Endothelial cell of umbilical vein (primary cell): ENCODE measurements around the gene CAPN2. TPM values are rescaled to one million over a fixed set of nuclear protein-coding genes. Genes with fewer than 3 reads are reported as not detected.

Experiments
- BruUV-seq: library from RNA; stranded (reverse); fragments of 400-500 nt; replicated peaks from 2 replicates; lab custom pipeline; 2021; lab: Mats Ljungman, UMichigan
- CTCF ChIA-PET: fragments of 300-600, 350-600 bp; sonication (Branson Sonifier 250); formaldehyde crosslinking; loops from one replicate; lab custom pipeline; 2021; ENCODE audit warnings: antibody characterized with exemption, inconsistent platforms; lab: Charles Lee
- POLR2A ChIA-PET: fragments of 300-600, 350-600 bp; sonication (Branson Sonifier 250); formaldehyde crosslinking; loops from one replicate; lab custom pipeline; 2021; ENCODE audit warnings: antibody characterized with exemption, inconsistent platforms; lab: Charles Lee
- DNase-seq: peaks from one replicate; pipeline ENCODE4 v3.0.0-alpha.2; 2011; ENCODE audit warnings: low read depth, low spot score
- FAIRE-seq: peaks from 2 replicates; lab custom pipeline; 2011; peaks lifted over from hg19 to GRCh38; lab: Jason Lieb, UNC
- H2AFZ ChIP-seq: 2 replicates; pipeline ENCODE4 v1.6.0; 2012; ENCODE audit warnings: low read depth, low read length, control low read depth, inconsistent platforms
- H3K27ac ChIP-seq: 2 replicates; pipeline ENCODE4 v1.5.1; 2011; ENCODE audit warnings: low read depth, mild to moderate bottlenecking, control low read depth, low read length, moderate library complexity; ENCODE audit not compliant: insufficient read depth
- H3K27me3 ChIP-seq, 2 experiments: 2 replicates each; pipeline versions ENCODE4 v1.6.0 to v1.6.1; 2011; ENCODE audit warnings: low read length in 2 of 2, mixed read lengths in 1 of 2; ENCODE audit not compliant: control insufficient read depth in 2 of 2, insufficient read depth in 2 of 2
- H3K36me3 ChIP-seq, 2 experiments: 2 replicates in 1 of 2; 3 replicates in 1 of 2; pipeline ENCODE4 v1.5.1; 2011; ENCODE audit warnings: low read length in 2 of 2, mild to moderate bottlenecking in 1 of 2, moderate library complexity in 1 of 2; ENCODE audit not compliant: control insufficient read depth in 2 of 2, insufficient read depth in 2 of 2; ENCODE audit errors: extremely low read depth in 1 of 2
- H3K4me1 ChIP-seq: 3 replicates; pipeline ENCODE4 v1.5.1; 2011; ENCODE audit warnings: mild to moderate bottlenecking, low read length; ENCODE audit not compliant: control insufficient read depth, insufficient read depth; ENCODE audit errors: extremely low read depth
- H3K4me2 ChIP-seq: 2 replicates; pipeline ENCODE4 v1.6.1; 2011; ENCODE audit warnings: low read length, control low read depth, mixed read lengths; ENCODE audit not compliant: insufficient read depth
- H3K4me3 ChIP-seq, 3 experiments: fragments of 200-600 bp in 1 of 3; sonication (generic), shearing (Covaris generic) in 1 of 3; replicated peaks in 1 of 3; 2 replicates each; pipeline ENCODE4 v1.5.1; 2011 to 2016; ENCODE audit warnings: control low read depth in 3 of 3, low read length in 3 of 3, mild to moderate bottlenecking in 2 of 3, inconsistent platforms in 1 of 3, low read depth in 1 of 3, moderate library complexity in 1 of 3; ENCODE audit not compliant: insufficient read depth in 1 of 3
- H3K79me2 ChIP-seq: 2 replicates; pipeline ENCODE4 v1.6.0; 2012; ENCODE audit warnings: low read length, inconsistent platforms; ENCODE audit not compliant: control insufficient read depth, insufficient read depth
- H3K9ac ChIP-seq: replicated peaks from 2 replicates; pipeline ENCODE3; 2011; ENCODE audit warnings: low read length, control low read depth; ENCODE audit not compliant: insufficient read depth; ENCODE audit errors: extremely low read depth
- H3K9me1 ChIP-seq: replicated peaks from 3 replicates; pipeline ENCODE4 v1.6.0; 2011; ENCODE audit warnings: mild to moderate bottlenecking, low read length; ENCODE audit not compliant: control insufficient read depth, insufficient read depth; ENCODE audit errors: extremely low read depth
- H3K9me3 ChIP-seq: replicated peaks from 2 replicates; pipeline ENCODE4 v1.5.1; 2012; ENCODE audit warnings: low read length, inconsistent platforms; ENCODE audit not compliant: control insufficient read depth, insufficient read depth
- H4K20me1 ChIP-seq: replicated peaks from 2 replicates; pipeline ENCODE3; 2011; ENCODE audit warnings: mild to moderate bottlenecking, low read length; ENCODE audit not compliant: control insufficient read depth, insufficient read depth; ENCODE audit errors: extremely low read depth
- FOS ChIP-seq: IDR thresholded peaks from 2 replicates; pipeline ENCODE4 v1.6.1; 2011; ENCODE audit warnings: mild to moderate bottlenecking, low read length, moderate library complexity, borderline replicate concordance; ENCODE audit not compliant: insufficient read depth
- JUN ChIP-seq: IDR thresholded peaks from 2 replicates; pipeline ENCODE4 v1.6.1; 2011; ENCODE audit warnings: borderline replicate concordance, low read depth; ENCODE audit not compliant: insufficient read length, insufficient read depth
- POLR2A ChIP-seq: IDR thresholded peaks from 2 replicates; pipeline ENCODE4 v1.6.1; 2012; ENCODE audit warnings: low read depth, mild to moderate bottlenecking, control low read depth, low read length
- POLR2AphosphoS5 ChIP-seq: IDR thresholded peaks from 2 replicates; pipeline ENCODE4 v1.6.1; 2012; ENCODE audit warnings: low read depth, mild to moderate bottlenecking, control low read depth, low read length, moderate library complexity; ENCODE audit not compliant: insufficient read depth
- dilution Hi-C: fragments of 300-500 bp; cut with MboI; formaldehyde crosslinking; loops from one replicate; pipeline ENCODE4 v1.15.0; 2019; ENCODE audit warnings: low sequenced_read_pairs; ENCODE audit not compliant: extremely low pct_ligation_motif_present
- intact Hi-C: fragments of 100-400 bp; cut with micrococcal nuclease; formaldehyde crosslinking; loops from one replicate; pipeline ENCODE4 v1.10.0; 2022
- polyA plus RNA-seq, 4 experiments: library from polyadenylated mRNA; depleted of rRNA in 3 of 4; stranded (reverse) in 3 of 4; unstranded in 1 of 4; fragments of >200 nt; gene quantifications; 2 replicates each; pipeline versions ENCODE4 v1.2.1 to v1.2.3, GENCODE V29; 2011 to 2012; ENCODE audit warnings: missing spikeins in 1 of 4
- total RNA-seq: library from RNA; stranded (reverse); gene quantifications from 2 replicates; pipeline ENCODE4 v1.2.3, GENCODE V29; 2021
- TF ChIP-seq, protein P1 (sequence below), 2 donors: IDR thresholded peaks; 1 replicate in 1 of 2; 2 replicates in 1 of 2; pipeline ENCODE4 v1.5.1; 2011; ENCODE audit warnings: low read length in 2 of 2, mild to moderate bottlenecking in 2 of 2, moderate library complexity in 2 of 2, control low read depth in 1 of 2, inconsistent platforms in 1 of 2, low read depth in 1 of 2; ENCODE audit not compliant: insufficient read depth in 1 of 2; ENCODE audit errors: extremely low read depth in 1 of 2
- TF ChIP-seq, protein P2 (sequence below): IDR thresholded peaks from 2 replicates; pipeline ENCODE4 v1.6.1; 2011; ENCODE audit not compliant: insufficient read depth, insufficient read length

The CAPN2 gene
- total and polyA plus RNA-seq, 2 donors (not counting 3 experiments of a cell fraction or from before 2014, with no cell fraction given), result 110 to 420 TPM

- Histone ChIP-seq H3K9me3 (no peaks in the 10 kb centered on the region), H3K9me1 (no peaks in the 10 kb centered on the region), H2AFZ (no peak overlapping the region), H3K27ac (no peak overlapping the region), H4K20me1 (no peaks in the 10 kb centered on the region), H3K27me3 (no peaks in the 10 kb centered on the region), H3K4me2 (no peak overlapping the region), H3K79me2 (no peaks in the 10 kb centered on the region), H3K36me3 (peaks cover 5 to 7% of the 10 kb centered on the region in 2 experiments), H3K4me1 (peaks cover 5% of the 10 kb centered on the region), H3K4me3 (no peak overlapping the region), H3K9ac (no peak overlapping the region)
- CTCF ChIA-PET, result interaction anchor here (1.3 kb wide), 1 partner anchor 15 kb away, joined by 3 read pairs; no protein-coding TSS in a partner anchor
- POLR2A ChIA-PET, result no interaction called here
- FAIRE-seq (no peak), DNase-seq (peak; percentile 36)
- no TSS peak for BruUV-seq
- intact Hi-C loops (no loop called here), dilution Hi-C loops (no loop called here)
- TF ChIP-seq FOS, result no peak
- TF ChIP-seq, protein P1, sequence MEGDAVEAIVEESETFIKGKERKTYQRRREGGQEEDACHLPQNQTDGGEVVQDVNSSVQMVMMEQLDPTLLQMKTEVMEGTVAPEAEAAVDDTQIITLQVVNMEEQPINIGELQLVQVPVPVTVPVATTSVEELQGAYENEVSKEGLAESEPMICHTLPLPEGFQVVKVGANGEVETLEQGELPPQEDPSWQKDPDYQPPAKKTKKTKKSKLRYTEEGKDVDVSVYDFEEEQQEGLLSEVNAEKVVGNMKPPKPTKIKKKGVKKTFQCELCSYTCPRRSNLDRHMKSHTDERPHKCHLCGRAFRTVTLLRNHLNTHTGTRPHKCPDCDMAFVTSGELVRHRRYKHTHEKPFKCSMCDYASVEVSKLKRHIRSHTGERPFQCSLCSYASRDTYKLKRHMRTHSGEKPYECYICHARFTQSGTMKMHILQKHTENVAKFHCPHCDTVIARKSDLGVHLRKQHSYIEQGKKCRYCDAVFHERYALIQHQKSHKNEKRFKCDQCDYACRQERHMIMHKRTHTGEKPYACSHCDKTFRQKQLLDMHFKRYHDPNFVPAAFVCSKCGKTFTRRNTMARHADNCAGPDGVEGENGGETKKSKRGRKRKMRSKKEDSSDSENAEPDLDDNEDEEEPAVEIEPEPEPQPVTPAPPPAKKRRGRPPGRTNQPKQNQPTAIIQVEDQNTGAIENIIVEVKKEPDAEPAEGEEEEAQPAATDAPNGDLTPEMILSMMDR (IDR thresholded peaks at IDR 0.05; ENCODE audit: extremely low read depth in 1 of 2, insufficient read depth in 1 of 2, low read depth in 1 of 2, low read length in 2 of 2), result no peak
- TF ChIP-seq, protein P2, sequence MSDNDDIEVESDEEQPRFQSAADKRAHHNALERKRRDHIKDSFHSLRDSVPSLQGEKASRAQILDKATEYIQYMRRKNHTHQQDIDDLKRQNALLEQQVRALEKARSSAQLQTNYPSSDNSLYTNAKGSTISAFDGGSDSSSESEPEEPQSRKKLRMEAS, result no peak
Measured at GRCh38 chr1:223785808-223786207, 73.5 kb downstream of the CAPN2 start.

- Histone ChIP-seq H3K4me1 (peaks cover 5% of the 10 kb centered on the region), H3K27me3 (no peaks in the 10 kb centered on the region), H3K4me3 (no peak overlapping the region), H4K20me1 (no peaks in the 10 kb centered on the region), H3K36me3 (peaks cover 3% of the 10 kb centered on the region in 2 experiments), H3K79me2 (no peaks in the 10 kb centered on the region), H3K9ac (no peak overlapping the region), H3K9me1 (no peaks in the 10 kb centered on the region), H3K9me3 (no peaks in the 10 kb centered on the region), H3K27ac (no peak overlapping the region), H3K4me2 (no peak overlapping the region), H2AFZ (no peak overlapping the region)
- TF ChIP-seq POLR2AphosphoS5, result no peak
- TF ChIP-seq, protein P2, result no peak
- no peak for TF ChIP-seq POLR2A
- TF ChIP-seq, protein P1 (IDR thresholded peaks at IDR 0.05; ENCODE audit: extremely low read depth in 1 of 2, insufficient read depth in 1 of 2, low read depth in 1 of 2, low read length in 2 of 2), result no peak
- no peak for TF ChIP-seq JUN
- TF ChIP-seq FOS, result no peak
- CTCF ChIA-PET, result no interaction called here
- no TSS peak for BruUV-seq
- POLR2A ChIA-PET, result no interaction called here
- FAIRE-seq (no peak), DNase-seq (no peak)
- intact Hi-C loops (no loop called here), dilution Hi-C loops (no loop called here)
Measured at GRCh38 chr1:223788746-223789415, 76.5 kb downstream of the CAPN2 start.
